HL-60/S4 treated with phorbol 12-myristate 13-acetate at 8.2 ng/mL for 4 days and 3 days (cell line): Measurements from ENCODE around the gene PLXDC1.
"Not testable (repeated sequence)": the region's sequence is repeated elsewhere in the genome, so short reads cannot be mapped to it uniquely, and the experiment has no call there.

ENCODE experiments used
- in situ Hi-C: fragments of 300-500 bp; cut with MboI; formaldehyde crosslinking; loops from 2 replicates; pipeline ENCODE4 v1.15.0; 2022; ENCODE audit warnings: low sequenced_read_pairs

Gene PLXDC1

DNA sequence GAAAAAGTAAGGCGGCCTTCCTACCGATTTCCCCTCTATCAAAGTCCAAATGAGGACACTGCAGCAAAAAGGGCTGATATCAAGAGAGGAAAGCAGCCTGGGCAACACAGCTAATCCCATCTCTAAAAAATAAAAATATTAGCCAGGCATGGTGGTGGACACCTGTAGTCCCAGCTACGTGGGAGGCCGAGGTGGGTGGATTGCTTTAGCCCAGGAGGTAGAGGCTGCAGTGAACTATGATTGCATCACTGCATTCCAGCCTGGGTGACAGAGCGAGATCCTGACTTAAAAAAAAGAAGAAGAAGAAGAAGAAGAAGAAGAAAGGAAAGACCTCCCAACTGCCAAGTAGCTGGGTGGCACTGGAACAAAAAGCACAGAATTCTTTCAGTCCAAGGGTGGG, 31.6 kb upstream of the PLXDC1 start:
- in situ Hi-C loops = no loop called here

DNA sequence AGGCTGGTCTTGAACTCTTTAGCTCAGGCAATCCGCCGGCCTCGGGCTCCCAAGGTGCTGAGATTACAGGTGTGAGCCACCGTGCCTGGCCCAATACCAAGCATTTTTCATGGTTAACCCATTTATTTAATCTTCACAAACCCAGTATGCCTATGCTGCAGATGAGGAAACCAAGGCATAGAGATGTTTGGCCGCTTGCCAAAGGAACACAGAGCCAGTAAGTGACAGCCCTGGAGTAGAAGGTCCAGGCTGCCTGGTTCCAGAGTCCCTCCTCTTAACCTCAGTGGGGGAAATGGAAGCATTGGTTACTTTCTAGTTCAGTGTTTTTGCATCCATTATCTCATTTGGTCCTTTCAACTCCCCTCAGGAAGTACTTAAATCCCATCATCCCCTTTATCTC, 29.9 kb upstream of the PLXDC1 start:
- in situ Hi-C loops = no loop called here

DNA sequence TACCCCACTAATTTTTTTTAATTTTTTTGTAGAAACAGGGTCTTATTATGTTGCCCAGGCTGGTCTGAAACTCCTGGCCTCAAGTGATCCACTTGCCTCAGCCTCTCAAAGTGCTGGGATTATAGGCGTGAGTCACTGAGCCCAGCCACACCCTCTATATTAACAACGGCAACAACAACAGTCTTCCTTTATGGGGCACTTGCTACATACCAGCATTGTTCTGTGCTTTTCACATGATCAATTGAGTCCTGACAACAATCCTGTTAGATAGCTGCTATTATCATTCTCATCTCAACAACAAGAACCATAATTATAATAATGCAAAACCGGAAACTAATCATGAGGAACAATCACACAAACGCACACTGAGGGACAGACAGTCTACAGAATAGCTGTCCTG, 27.1 kb upstream of the PLXDC1 start:
- in situ Hi-C loops = no loop called here

DNA sequence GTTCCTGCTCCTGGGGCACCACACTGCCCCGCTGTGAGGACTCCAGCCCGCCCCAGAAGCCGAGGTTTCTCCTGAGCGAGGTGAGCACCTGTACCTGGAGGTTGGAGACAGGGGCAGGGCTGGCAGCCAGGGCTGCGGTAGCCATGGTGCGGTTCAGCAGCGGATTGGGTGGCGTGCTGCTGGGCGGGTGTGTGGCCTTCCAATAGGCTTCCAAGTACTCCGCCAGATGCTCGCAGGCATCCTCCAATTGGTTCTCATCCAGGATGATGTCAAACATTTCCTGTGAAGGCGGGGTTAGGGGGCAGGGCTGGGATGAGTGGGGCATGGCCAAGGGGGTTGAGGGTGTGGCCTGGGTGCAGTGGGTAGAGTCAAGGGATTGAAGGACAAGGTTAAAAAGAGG, 25.8 kb upstream of the PLXDC1 start:
- in situ Hi-C loops = no loop called here

- in situ Hi-C loops = no loop called here
Measured at GRCh38 chr17:39175695-39176093, 24.3 kb upstream of the PLXDC1 start.

DNA sequence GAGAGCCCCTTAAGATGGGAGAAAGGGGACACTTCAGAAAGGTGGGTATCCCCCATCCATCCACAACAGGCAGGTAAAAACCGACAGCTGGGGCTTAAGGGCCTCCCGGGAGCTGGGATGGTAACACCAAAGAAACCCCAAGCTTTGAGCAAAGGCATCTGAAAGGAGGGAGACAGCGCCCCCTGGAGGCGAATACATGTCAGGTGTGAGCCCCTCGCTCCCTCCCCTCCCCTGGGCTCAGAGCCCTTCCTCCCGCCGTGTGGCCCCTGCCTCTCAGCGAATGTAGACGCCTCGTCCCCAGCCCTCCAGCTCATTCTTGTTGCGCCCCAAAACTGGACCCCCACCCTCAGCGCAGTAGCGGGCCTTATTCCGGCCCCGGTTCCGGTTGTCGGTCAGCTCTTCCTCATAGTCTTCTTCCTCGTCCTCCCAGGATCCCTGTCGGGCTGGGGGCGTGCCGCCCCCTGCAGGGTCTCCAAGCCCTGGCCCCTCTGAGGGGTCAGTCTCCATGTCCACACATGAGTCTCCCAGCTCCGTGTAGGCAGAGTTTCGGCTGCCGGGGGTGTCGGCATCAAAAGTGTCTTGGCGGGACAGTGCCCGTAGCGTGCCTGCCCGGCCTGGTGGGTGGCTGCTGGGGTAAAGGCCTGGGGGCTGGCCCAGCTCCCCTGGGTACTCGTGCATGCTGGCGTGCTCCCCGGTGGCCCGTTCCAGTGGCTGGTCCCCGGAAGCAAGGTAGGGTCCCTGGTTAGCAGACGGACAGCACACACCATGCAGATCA, 23.7 kb upstream of the PLXDC1 start:
- in situ Hi-C loops = no loop called here

DNA sequence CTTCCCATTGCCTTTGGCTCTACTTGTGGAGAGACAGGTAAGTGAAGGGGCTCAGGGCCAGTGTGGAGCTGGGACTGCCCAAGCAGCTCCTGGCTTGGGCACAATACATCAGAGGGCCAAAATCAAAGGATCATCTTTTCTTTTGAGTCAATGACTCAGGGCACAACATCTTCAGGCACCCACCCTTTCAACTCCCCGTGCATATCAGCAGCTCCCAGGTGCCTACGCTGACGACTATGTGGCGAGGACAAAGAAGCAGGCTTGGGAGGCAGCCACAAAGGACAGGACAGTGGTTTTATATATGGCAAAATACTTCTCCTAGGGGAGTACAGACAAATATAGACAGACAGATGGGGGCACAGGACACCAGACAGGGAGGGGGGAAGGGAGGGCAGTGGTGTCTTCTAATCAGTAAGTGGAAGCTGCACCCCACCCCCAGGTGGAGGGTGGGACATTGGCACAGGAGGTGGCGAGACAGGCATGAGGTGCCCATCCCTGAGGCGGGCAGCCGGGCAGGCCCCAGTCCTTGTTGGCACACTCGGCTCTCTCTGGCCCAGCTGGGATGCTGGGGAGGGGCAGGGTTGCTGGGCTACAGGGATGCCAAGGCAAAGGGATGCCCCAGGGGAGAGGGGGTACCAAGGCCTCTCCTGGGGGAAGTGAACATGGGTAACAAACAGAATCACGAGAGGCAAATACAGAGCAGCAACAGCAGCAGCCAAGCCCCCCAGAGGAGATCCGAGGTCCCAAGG, 22.3 kb upstream of the PLXDC1 start:
- in situ Hi-C loops = no loop called here

GRCh38 chr17:39173080-39173479, 21.6 kb upstream of the PLXDC1 start:
- in situ Hi-C loops = no loop called here

- in situ Hi-C loops = no loop called here
Measured at GRCh38 chr17:39171933-39172332, 20.5 kb upstream of the PLXDC1 start.

- in situ Hi-C loops = no loop called here
Measured at GRCh38 chr17:39170558-39170957, 19.1 kb upstream of the PLXDC1 start.

DNA sequence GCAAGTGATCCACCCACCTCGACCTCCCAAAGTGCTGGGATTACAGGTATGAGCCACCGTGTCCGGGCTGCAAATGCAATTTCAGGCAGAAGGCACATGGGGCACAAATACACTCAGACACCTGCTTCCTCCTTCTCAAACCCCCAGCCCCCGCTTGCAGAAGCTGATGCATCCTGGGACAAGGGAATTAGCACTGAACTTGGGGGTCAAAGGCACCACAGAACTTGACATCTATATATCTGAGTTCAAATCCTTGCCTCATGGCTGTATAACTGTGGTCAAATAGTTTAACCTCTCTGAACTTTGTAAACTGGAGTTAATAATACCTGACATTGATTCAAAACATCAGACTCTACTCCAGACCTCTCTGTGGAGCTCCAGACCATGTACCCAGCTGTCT, 18.7 kb upstream of the PLXDC1 start:
- in situ Hi-C loops = no loop called here

DNA sequence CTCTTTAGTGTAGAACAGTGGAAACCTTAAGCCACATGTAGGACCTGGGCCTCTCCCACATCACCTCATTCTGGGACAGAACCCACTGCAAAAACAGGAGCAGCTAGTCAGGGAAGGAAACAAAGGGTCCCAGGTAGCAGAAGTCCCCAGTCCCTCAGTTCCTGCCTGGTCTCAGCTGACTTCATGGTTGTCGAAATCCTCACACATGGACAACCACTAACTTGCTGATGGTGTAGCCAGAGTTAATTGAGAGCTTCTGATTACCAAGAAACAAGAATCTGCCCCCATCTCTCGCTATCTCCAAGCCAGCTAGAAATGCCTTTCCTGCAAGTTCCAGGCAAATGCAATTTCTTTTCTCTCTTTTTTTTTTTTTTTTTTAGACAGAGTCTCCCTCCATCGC, 18.1 kb upstream of the PLXDC1 start:
- in situ Hi-C loops = no loop called here

- in situ Hi-C loops = no loop called here
Measured at GRCh38 chr17:39169101-39169500, 17.7 kb upstream of the PLXDC1 start.

DNA sequence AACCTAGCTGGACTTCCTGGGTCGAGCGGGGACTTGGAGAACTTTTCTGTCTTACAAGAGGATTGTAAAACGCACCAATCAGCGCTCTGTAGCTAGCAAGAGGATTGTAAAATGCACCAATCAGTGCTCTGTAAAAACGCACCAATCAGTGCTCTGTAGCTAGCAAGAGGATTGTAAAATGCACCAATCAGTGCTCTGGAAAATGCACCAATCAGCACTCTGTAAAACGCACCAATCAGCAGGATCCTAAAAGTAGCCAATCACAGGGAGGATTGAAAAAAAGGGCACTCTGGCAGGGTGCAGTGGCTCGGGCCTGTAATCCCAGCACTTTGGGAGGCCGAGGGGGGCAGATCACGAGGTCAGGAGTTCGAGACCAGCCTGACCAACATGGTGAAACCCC, 17.1 kb upstream of the PLXDC1 start:
- in situ Hi-C loops = not testable (repeated sequence)

DNA sequence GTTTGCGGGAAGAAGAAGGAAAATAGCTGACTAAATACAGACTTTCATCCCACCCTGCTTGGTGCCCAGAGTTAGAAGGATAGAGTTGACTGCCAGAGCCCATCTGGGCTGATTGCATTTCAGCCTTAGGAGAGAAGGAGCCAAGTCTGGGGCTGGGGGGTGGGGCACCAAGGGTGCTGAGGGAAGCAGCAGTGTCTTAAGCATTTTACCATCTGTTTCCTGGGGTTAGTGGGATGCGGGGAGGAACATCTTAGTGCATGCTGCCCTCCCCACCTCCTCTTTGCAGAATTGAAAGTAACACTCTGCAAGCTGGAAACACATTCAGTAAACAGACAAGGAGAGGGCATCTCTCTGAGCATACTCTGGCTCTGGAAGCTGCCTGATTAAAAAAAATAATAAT, 16.0 kb upstream of the PLXDC1 start:
- in situ Hi-C loops = no loop called here

DNA sequence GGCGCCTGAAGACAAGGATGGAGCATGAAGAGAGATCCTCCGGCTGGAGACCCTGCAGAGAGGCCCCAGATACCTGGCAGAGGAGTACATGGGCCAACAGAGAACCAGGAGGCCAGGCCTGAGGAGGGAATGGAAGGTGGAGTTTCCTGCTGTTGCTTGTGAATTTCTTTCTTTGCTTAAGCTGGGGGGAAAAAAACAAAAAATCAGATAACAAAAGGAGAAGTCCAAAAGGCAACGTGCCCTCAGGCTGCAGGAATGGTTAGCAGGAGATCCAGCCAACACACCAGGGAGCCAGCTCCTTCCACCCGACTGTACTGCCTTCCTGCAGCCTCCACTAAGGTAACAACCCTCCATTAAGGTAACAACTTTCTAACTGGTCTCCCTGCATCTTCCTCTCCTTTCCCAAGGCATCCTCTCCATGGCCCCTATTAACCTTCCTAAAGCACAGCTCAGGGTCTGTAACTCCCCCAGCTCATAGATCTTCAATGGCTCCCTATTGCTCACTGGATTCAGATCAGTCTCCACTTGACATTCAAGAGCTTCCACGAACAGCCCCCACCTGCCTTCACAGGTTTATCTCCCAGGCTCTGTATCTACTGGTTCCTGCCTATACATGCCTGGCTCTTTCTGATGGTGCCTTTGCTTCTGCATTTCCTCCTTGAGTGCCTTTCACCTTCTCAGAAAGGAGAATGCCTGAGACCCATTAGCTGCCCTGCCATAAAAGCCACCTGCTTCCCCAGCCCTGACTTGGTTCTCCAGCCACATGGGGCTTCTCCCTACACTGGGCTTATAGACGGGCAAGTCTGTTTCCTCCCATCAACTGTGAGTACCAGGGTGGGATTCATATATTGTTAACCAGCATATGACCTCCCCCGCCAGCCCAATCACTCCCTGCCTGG, 15.2 kb upstream of the PLXDC1 start:
- in situ Hi-C loops = no loop called here

DNA sequence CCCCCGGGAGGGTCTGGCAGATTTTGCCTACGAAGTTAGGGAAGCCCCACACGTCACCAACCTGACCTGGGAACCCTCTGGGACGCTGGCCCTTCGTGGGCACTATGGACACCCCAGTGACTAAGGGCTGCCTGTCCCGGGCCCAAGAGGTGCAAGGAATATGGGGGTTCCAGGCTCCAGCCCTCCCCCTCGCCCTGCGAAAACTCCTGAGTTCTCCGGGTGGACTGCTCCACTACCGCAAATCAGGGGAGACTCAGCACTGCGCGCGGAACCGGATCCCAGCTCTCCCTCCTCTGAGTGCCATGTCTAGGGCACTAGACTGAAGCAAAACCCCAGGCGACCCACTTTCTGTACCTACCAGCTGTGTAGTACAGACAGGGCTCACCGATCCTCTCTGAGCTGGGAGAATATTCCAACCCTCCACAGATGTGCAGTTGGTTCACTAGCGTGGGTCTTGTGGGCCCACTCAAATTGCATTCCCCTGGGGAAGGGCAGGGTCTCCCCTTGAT, 14.5 kb upstream of the PLXDC1 start, which contains the start of gene ARL5C:
ARL5C (minus strand) TSS at position 321 of the 509 bp plus-strand sequence. CDS start 401 bp downstream, outside the sequence.
- in situ Hi-C loops = no loop called here

DNA sequence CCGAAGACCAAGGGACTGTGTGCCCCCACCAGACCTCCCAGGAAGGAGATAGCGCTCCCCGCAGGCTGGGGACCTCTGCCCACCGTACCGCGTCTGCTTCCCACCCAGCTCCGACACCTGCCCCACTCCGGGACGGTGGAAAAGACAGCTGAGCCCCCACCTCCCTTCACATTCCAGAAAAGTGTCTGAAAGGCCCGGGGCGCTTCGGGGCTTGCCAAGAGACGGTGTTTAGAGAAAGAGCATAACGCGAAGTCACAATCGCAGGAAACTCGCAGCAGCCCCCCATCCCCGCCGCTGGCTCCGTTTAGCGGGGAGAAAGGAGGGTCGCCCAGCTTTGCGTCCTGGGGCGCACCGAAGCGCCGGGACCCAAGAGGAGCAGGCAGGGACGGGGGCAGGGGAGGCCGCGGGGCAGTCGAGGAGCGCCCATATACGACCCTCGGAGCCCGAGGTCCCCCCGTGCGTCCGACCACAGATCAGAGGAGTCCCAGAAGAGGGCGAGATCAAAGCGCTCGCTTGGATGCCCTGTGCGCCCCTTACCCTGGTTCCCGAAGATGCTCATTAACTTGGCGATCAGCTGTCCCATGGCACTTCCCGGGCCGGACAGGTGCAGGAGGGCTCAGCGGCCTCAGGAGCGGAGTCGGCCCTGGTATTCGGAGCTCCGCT, 13.9 kb upstream of the PLXDC1 start:
- in situ Hi-C loops = no loop called here

- in situ Hi-C loops = no loop called here
Measured at GRCh38 chr17:39164675-39165143, 13.3 kb upstream of the PLXDC1 start.

- in situ Hi-C loops = no loop called here
Measured at GRCh38 chr17:39161962-39162361, 10.5 kb upstream of the PLXDC1 start.
